Stimulated activated CD4-positive, alpha-beta T cell treated with anti-CD3 and anti-CD28 coated beads, Interleukin-4, amount 100 ng/mL, for 24 hours (primary cell): ENCODE measurements around the gene HCRTR1.

Experiments used
- DNase-seq: peaks from one replicate; pipeline ENCODE4 v3.0.0-alpha.2; 2020

HCRTR1 gene

GRCh38 chr1:31651766-31652165, 34.3 kb downstream of the HCRTR1 start:
- DNase-seq, result no peak

- no peak for DNase-seq
Observed at GRCh38 chr1:31652891-31653499, 35.5 kb downstream of the HCRTR1 start.

- DNase-seq, result no peak
Observed at GRCh38 chr1:31653717-31654473, 36.4 kb downstream of the HCRTR1 start.

- no peak for DNase-seq
Observed at GRCh38 chr1:31654474-31654776, 36.9 kb downstream of the HCRTR1 start.

- no peak for DNase-seq
Observed at GRCh38 chr1:31655104-31655503, 37.6 kb downstream of the HCRTR1 start.

- DNase-seq, result no peak
Observed at GRCh38 chr1:31655756-31656155, 38.3 kb downstream of the HCRTR1 start.

GRCh38 chr1:31657020-31657804, 39.7 kb downstream of the HCRTR1 start:
- no peak for DNase-seq

- no peak for DNase-seq
Observed at GRCh38 chr1:31657972-31658510, 40.6 kb downstream of the HCRTR1 start.

GRCh38 chr1:31658721-31659120, 41.2 kb downstream of the HCRTR1 start:
- DNase-seq, result no peak

GRCh38 chr1:31659889-31660288, 42.4 kb downstream of the HCRTR1 start:
- DNase-seq, result no peak

GRCh38 chr1:31660871-31661455, 43.5 kb downstream of the HCRTR1 start:
- DNase-seq, result no peak

- no peak for DNase-seq
Observed at GRCh38 chr1:31661856-31662255, 44.4 kb downstream of the HCRTR1 start.

GRCh38 chr1:31662463-31662862, 45.0 kb downstream of the HCRTR1 start:
- no peak for DNase-seq

- DNase-seq, result peak; percentile 62
Observed at GRCh38 chr1:31663622-31664452, 46.3 kb downstream of the HCRTR1 start.

GRCh38 chr1:31664528-31664927, 47.0 kb downstream of the HCRTR1 start:
- DNase-seq, result no peak

GRCh38 chr1:31665234-31665878, 47.9 kb downstream of the HCRTR1 start:
- DNase-seq, result no peak

GRCh38 chr1:31666263-31666963, 48.9 kb downstream of the HCRTR1 start:
- no peak for DNase-seq

- no peak for DNase-seq
Observed at GRCh38 chr1:31667065-31667785, 49.7 kb downstream of the HCRTR1 start.

- DNase-seq, result no peak
Observed at GRCh38 chr1:31668303-31668883, 50.9 kb downstream of the HCRTR1 start.

GRCh38 chr1:31669433-31669785, 51.9 kb downstream of the HCRTR1 start:
- no peak for DNase-seq
